H1 (cell line): ENCODE data around the gene ARHGAP25. TPM values are rescaled to one million over a fixed set of nuclear protein-coding genes. Genes with fewer than 3 reads are reported as not detected.

Experiments used
- TAF1 ChIP-seq: IDR thresholded peaks from 2 replicates; pipeline ENCODE4 v1.6.1; 2011; ENCODE audit warnings: mild to moderate bottlenecking, low read depth, low read length
- ZNF274 ChIP-seq: IDR thresholded peaks from 2 replicates; pipeline ENCODE4 v1.7.0; 2012; ENCODE audit warnings: low read length, borderline replicate concordance; ENCODE audit errors: extremely low read depth
- polyA plus RNA-seq, 7 experiments: library from polyadenylated mRNA; depleted of rRNA in 3 of 7; stranded (reverse) in 5 of 7; unstranded in 2 of 7; fragments of >200 nt in 5 of 7; fragments of 200-250 nt in 2 of 7; gene quantifications; 1 replicate in 5 of 7; 2 replicates in 1 of 7; 4 replicates in 1 of 7; pipeline versions ENCODE4 v1.2.1 to v1.2.3, GENCODE V29; 2011 to 2013; ENCODE audit warnings: missing spikeins in 2 of 7, mixed read lengths in 2 of 7
- total RNA-seq: library from RNA; stranded (reverse); fragmentation: NEBNext Ultra II Directional; extraction: Animal tissue kit (Norgen Biotek cat#: 25700); gene quantifications from 2 replicates; pipeline ENCODE4 v1.2.1, GENCODE V29; 2021

Gene ARHGAP25
- total and polyA plus RNA-seq, 2 of the 8 experiments (the other 6 are each of a cell fraction or from before 2014, with no cell fraction given) = 1.00 to 1.2 TPM

DNA sequence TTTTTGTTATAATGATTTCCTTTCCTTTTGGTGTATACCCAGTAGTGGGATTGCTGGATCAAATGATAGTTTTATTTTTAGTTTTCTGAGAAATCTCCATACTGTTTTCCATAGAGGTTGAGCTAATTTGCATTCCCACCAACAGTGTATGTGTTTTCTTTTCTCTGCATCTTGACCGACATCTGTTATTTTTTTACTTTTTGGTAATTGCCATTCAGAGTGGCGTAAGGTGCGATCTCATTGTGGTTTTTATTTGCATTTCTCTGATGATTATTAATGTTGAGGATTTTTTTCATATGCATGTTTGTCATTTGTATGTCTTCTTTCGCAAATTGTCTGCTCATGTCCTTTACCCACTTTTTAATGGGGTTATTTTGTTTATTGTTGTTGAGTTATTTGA, 58.1 kb downstream of the ARHGAP25 start (continued):
- TF ChIP-seq ZNF274 (no peak), TAF1 (no peak)
